Raji (cell line): ENCODE results near the gene RBM44.

ENCODE experiments used
- POLR2A ChIP-seq: IDR thresholded peaks from 2 replicates; pipeline ENCODE4 v1.6.1; 2011; ENCODE audit warnings: low read depth, low read length, control low read depth; ENCODE audit not compliant: insufficient read depth

The RBM44 gene

GRCh38 chr2:237772513-237772912, 26.1 kb upstream of the RBM44 start:
- TF ChIP-seq POLR2A, result no peak

GRCh38 chr2:237773826-237774225, 24.8 kb upstream of the RBM44 start:
- TF ChIP-seq POLR2A, result no peak

GRCh38 chr2:237774811-237775553, 23.6 kb upstream of the RBM44 start:
- TF ChIP-seq POLR2A, result no peak

- no peak for TF ChIP-seq POLR2A
These were observed 19.1 kb upstream of the RBM44 start for GRCh38 chr2:237779521-237779920.

- no peak for TF ChIP-seq POLR2A
These were observed 16.4 kb upstream of the RBM44 start for GRCh38 chr2:237782181-237782580.

GRCh38 chr2:237786936-237787335, 11.6 kb upstream of the RBM44 start:
- TF ChIP-seq POLR2A, result no peak

- TF ChIP-seq POLR2A, result no peak
These were observed 8.2 kb upstream of the RBM44 start for GRCh38 chr2:237790353-237790752.

- no peak for TF ChIP-seq POLR2A
These were observed 6.4 kb upstream of the RBM44 start for GRCh38 chr2:237791977-237792727.

GRCh38 chr2:237797253-237797652, 1.3 kb upstream of the RBM44 start:
- no peak for TF ChIP-seq POLR2A

- TF ChIP-seq POLR2A, result no peak
These were observed 465 bp downstream of the RBM44 start for GRCh38 chr2:237799060-237799428.

- TF ChIP-seq POLR2A, result no peak
These were observed 2.9 kb downstream of the RBM44 start for GRCh38 chr2:237801466-237801865.

- no peak for TF ChIP-seq POLR2A
These were observed 7.8 kb downstream of the RBM44 start for GRCh38 chr2:237806334-237806733.

GRCh38 chr2:237815637-237816036, 17.1 kb downstream of the RBM44 start:
- TF ChIP-seq POLR2A, result no peak

GRCh38 chr2:237816531-237816930, 18.0 kb downstream of the RBM44 start:
- TF ChIP-seq POLR2A, result no peak

GRCh38 chr2:237818066-237818473, 19.5 kb downstream of the RBM44 start:
- TF ChIP-seq POLR2A, result no peak

- TF ChIP-seq POLR2A, result no peak
These were observed 20.7 kb downstream of the RBM44 start for GRCh38 chr2:237819231-237819630.

- TF ChIP-seq POLR2A, result no peak
These were observed 21.8 kb downstream of the RBM44 start for GRCh38 chr2:237820421-237820820.

- no peak for TF ChIP-seq POLR2A
These were observed 25.0 kb downstream of the RBM44 start for GRCh38 chr2:237823544-237823943.
